Loucy (cell line): ENCODE results near the gene CDA.
"Not testable (repeated sequence)": the region's sequence is repeated elsewhere in the genome, so short reads cannot be mapped to it uniquely, and the experiment has no call there.

ENCODE experiments used
- H2AFZ ChIP-seq: fragments of 200-600 bp; sonication (generic); 2 replicates; pipeline ENCODE4 v1.6.0; 2016; ENCODE audit warnings: antibody characterized with exemption, mild to moderate bottlenecking, low read length, moderate library complexity
- H3F3A ChIP-seq: fragments of 200-600 bp; 2 replicates; pipeline ENCODE4 v1.6.0; 2016; ENCODE audit warnings: antibody characterized with exemption, low read depth, mild to moderate bottlenecking
- H3K27me3 ChIP-seq: fragments of 200-600 bp; sonication (generic); 2 replicates; pipeline ENCODE4 v1.6.1; 2014; ENCODE audit warnings: low read length, mild to moderate bottlenecking; ENCODE audit not compliant: insufficient read depth, poor library complexity, severe bottlenecking
- H3K36me3 ChIP-seq: fragments of 200-600 bp; sonication (generic); 2 replicates; pipeline ENCODE4 v1.6.1; 2016; ENCODE audit warnings: low read length; ENCODE audit not compliant: insufficient read depth
- H3K4me1 ChIP-seq: fragments of 200-600 bp; sonication (generic); 2 replicates; pipeline ENCODE4 v1.5.1; 2014; ENCODE audit warnings: low read length, mild to moderate bottlenecking; ENCODE audit not compliant: insufficient read depth, poor library complexity, severe bottlenecking
- H3K4me2 ChIP-seq: fragments of 200-600 bp; sonication (generic); 2 replicates; pipeline ENCODE4 v1.6.0; 2014; ENCODE audit warnings: antibody characterized with exemption, low read length, low read depth, mild to moderate bottlenecking; ENCODE audit not compliant: poor library complexity, severe bottlenecking
- H3K4me3 ChIP-seq: fragments of 200-600 bp; sonication (generic); 2 replicates; pipeline ENCODE4 v1.5.1; 2014; ENCODE audit warnings: low read length, mild to moderate bottlenecking, mixed read lengths; ENCODE audit not compliant: poor library complexity, severe bottlenecking
- H3K79me2 ChIP-seq: fragments of 200-600 bp; sonication (generic); 2 replicates; pipeline ENCODE4 v1.6.1; 2014; ENCODE audit warnings: low read length; ENCODE audit not compliant: insufficient read depth
- H3K9ac ChIP-seq: fragments of 200-600 bp; sonication (generic); 2 replicates; pipeline ENCODE4 v1.6.0; 2014; ENCODE audit warnings: mild to moderate bottlenecking, low read depth, low read length, moderate library complexity; ENCODE audit not compliant: poor library complexity, severe bottlenecking
- H3K9me2 ChIP-seq: fragments of 200-600 bp; sonication (generic); replicated peaks from 2 replicates; pipeline ENCODE4 v1.6.1; 2016; ENCODE audit warnings: low read depth, low read length, mixed read lengths
- H3K9me3 ChIP-seq: fragments of 200-600 bp; sonication (generic); 2 replicates; pipeline ENCODE4 v1.6.1; 2014; ENCODE audit warnings: mild to moderate bottlenecking, antibody characterized with exemption, low read length, low read depth; ENCODE audit not compliant: insufficient read depth
- H4K20me1 ChIP-seq: fragments of 200-600 bp; sonication (generic); 2 replicates; pipeline ENCODE4 v1.6.0; 2014; ENCODE audit warnings: antibody characterized with exemption, low read length, mild to moderate bottlenecking; ENCODE audit not compliant: insufficient read depth, poor library complexity, severe bottlenecking
- CTCF ChIP-seq: fragments of 200-600 bp; sonication (generic); conservative IDR thresholded peaks from 2 replicates; pipeline ENCODE4 v1.5.1; 2014; ENCODE audit warnings: mild to moderate bottlenecking, antibody characterized with exemption, low read length
- EZH2phosphoT487 ChIP-seq: fragments of 200-600 bp; IDR thresholded peaks from 2 replicates; pipeline ENCODE4 v1.6.1; 2018; ENCODE audit warnings: antibody characterized with exemption, mild to moderate bottlenecking, moderate library complexity, borderline replicate concordance

CDA gene

GRCh38 chr1:20603504-20604464 is 14.9 kb downstream of the CDA start:
- no peaks in the 10 kb centered on the region for H3K27me3 ChIP-seq
- no peaks in the 10 kb centered on the region for H4K20me1 ChIP-seq
- H3K9ac ChIP-seq, result no peak overlapping the region
- no peak overlapping the region for H3K4me3 ChIP-seq
- H3K4me2 ChIP-seq, result no peak overlapping the region
- no peaks in the 10 kb centered on the region for H3K9me2 ChIP-seq
- no peak overlapping the region for H2AFZ ChIP-seq
- TF ChIP-seq CTCF (no peak), EZH2phosphoT487 (no peak)
- no peaks in the 10 kb centered on the region for H3K4me1 ChIP-seq
- H3F3A ChIP-seq, result no peaks in the 10 kb centered on the region
- no peaks in the 10 kb centered on the region for H3K9me3 ChIP-seq
- H3K79me2 ChIP-seq, result no peaks in the 10 kb centered on the region
- H3K36me3 ChIP-seq, result no peaks in the 10 kb centered on the region

GRCh38 chr1:20604678-20605077 is 15.8 kb downstream of the CDA start:
- no peak for TF ChIP-seq CTCF
- TF ChIP-seq EZH2phosphoT487, result no peak
- no peaks in the 10 kb centered on the region for H3K27me3 ChIP-seq
- H3K36me3 ChIP-seq, result no peaks in the 10 kb centered on the region
- H4K20me1 ChIP-seq, result no peaks in the 10 kb centered on the region
- no peaks in the 10 kb centered on the region for H3F3A ChIP-seq
- H3K9ac ChIP-seq, result no peak overlapping the region
- no peaks in the 10 kb centered on the region for H3K9me3 ChIP-seq
- H3K79me2 ChIP-seq, result no peaks in the 10 kb centered on the region
- no peaks in the 10 kb centered on the region for H3K4me1 ChIP-seq
- no peak overlapping the region for H3K4me2 ChIP-seq
- no peak overlapping the region; the same call in 1 of the 2 replicates for H2AFZ ChIP-seq
- H3K9me2 ChIP-seq, result no peaks in the 10 kb centered on the region
- no peak overlapping the region for H3K4me3 ChIP-seq

GRCh38 chr1:20606801-20607570 is 18.1 kb downstream of the CDA start:
- not testable (repeated sequence) for H3K9ac ChIP-seq, H4K20me1 ChIP-seq, H3K36me3 ChIP-seq, H3F3A ChIP-seq, H3K79me2 ChIP-seq, H3K4me3 ChIP-seq, H3K4me1 ChIP-seq, H3K4me2 ChIP-seq, H2AFZ ChIP-seq, H3K9me2 ChIP-seq, H3K9me3 ChIP-seq, H3K27me3 ChIP-seq
